NCI-H2029 (cell line): ENCODE measurements around the gene NOP16.

Experiments
- DNase-seq: peaks from one replicate; lab custom pipeline; 2025; lab: John Stamatoyannopoulos, UW

NOP16 gene

GRCh38 chr5:176388444-176389134 lies at the start of gene NOP16, which contains the start of gene HIGD2A:
TSS of gene NOP16 (minus strand) at chr5:176388598. CDS start at chr5:176388539, 59 bp downstream.
TSS of gene HIGD2A (plus strand) at chr5:176388751. CDS start at chr5:176388820, 69 bp downstream.
- DNase-seq, result peak; percentile 99

GRCh38 chr5:176436656-176437055 lies 48.3 kb upstream of the NOP16 start:
- DNase-seq, result no peak

- DNase-seq, result no peak
These were observed 44.3 kb upstream of the NOP16 start for GRCh38 chr5:176432707-176433106.

GRCh38 chr5:176429972-176430371 lies 41.6 kb upstream of the NOP16 start:
- DNase-seq, result no peak

GRCh38 chr5:176427971-176428370 lies 39.6 kb upstream of the NOP16 start:
- no peak for DNase-seq

- no peak for DNase-seq
These were observed 38.5 kb upstream of the NOP16 start for GRCh38 chr5:176426876-176427275.

- DNase-seq, result no peak
These were observed 37.4 kb upstream of the NOP16 start for GRCh38 chr5:176425791-176426190.

- DNase-seq, result no peak
These were observed 36.7 kb upstream of the NOP16 start for GRCh38 chr5:176425138-176425537.

GRCh38 chr5:176424181-176424580 lies 35.8 kb upstream of the NOP16 start:
- no peak for DNase-seq

GRCh38 chr5:176420972-176421544 lies 32.7 kb upstream of the NOP16 start:
- DNase-seq, result no peak

GRCh38 chr5:176420086-176420485 lies 31.7 kb upstream of the NOP16 start:
- no peak for DNase-seq

GRCh38 chr5:176418251-176418650 lies 29.9 kb upstream of the NOP16 start:
- no peak for DNase-seq

- no peak for DNase-seq
These were observed 28.6 kb upstream of the NOP16 start for GRCh38 chr5:176416965-176417364.

- peak; percentile 86 for DNase-seq
These were observed 27.8 kb upstream of the NOP16 start, which contains the start of gene CLTB for GRCh38 chr5:176415952-176416924. TSS of gene CLTB (minus strand) at chr5:176416539. CDS start at chr5:176416363, 176 bp downstream.

GRCh38 chr5:176415240-176415951 lies 27.0 kb upstream of the NOP16 start:
- DNase-seq, result no peak

GRCh38 chr5:176414704-176415103 lies 26.3 kb upstream of the NOP16 start:
- DNase-seq, result no peak

- no peak for DNase-seq
These were observed 25.4 kb upstream of the NOP16 start for GRCh38 chr5:176413709-176414191.

- no peak for DNase-seq
These were observed 24.8 kb upstream of the NOP16 start for GRCh38 chr5:176413255-176413565.

GRCh38 chr5:176412517-176413254 lies 24.3 kb upstream of the NOP16 start:
- no peak for DNase-seq

GRCh38 chr5:176410486-176411180 lies 22.2 kb upstream of the NOP16 start:
- no peak for DNase-seq
